ENCODE measurements around the gene TMBIM6.

GRCh38 chr12:49800421-49801140 lies 59.2 kb downstream of the TMBIM6 start:
- TF ChIP-seq CTCF (conservative IDR thresholded peaks at IDR 0.05; ENCODE audit: low read length) (no peak), EZH2phosphoT487 (IDR thresholded peaks at IDR 0.05; ENCODE audit: borderline replicate concordance, low read depth, low read length) (no peak)

All from OCI-LY7 (cell line).